GM21723 (cell line): ENCODE measurements around the gene CPT1B.

ENCODE experiments used
- ATAC-seq: cut with Tn5 transposase; IDR thresholded peaks from one replicate; pipeline ENCODE4 v1.9.1; 2021; ENCODE audit warnings: mild to moderate bottlenecking, moderate library complexity; ENCODE audit not compliant: unreplicated experiment

CPT1B gene

GRCh38 chr22:50571264-50572175 lies 6.7 kb downstream of the CPT1B start:
- ATAC-seq = no peak

DNA sequence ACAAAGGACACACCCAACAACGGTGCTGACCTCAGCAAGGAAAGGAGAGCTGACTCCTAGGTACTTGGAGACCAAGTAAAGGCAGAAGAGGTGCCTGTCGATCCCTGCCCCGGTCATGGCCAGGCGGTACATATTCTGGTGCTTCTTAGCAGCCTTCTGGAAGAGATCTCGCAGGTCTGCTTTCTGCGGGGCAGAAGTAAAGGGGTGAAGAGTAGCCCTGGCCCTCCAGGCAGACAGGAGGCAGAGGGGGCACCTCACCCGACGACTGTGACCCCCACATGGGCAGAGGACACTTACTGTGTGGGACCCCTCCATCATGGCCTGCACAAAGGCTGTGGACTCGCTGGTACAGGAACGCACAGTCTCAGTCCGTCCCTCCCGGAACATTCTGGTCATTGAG lies 7.4 kb downstream of the CPT1B start:
- no peak for ATAC-seq

DNA sequence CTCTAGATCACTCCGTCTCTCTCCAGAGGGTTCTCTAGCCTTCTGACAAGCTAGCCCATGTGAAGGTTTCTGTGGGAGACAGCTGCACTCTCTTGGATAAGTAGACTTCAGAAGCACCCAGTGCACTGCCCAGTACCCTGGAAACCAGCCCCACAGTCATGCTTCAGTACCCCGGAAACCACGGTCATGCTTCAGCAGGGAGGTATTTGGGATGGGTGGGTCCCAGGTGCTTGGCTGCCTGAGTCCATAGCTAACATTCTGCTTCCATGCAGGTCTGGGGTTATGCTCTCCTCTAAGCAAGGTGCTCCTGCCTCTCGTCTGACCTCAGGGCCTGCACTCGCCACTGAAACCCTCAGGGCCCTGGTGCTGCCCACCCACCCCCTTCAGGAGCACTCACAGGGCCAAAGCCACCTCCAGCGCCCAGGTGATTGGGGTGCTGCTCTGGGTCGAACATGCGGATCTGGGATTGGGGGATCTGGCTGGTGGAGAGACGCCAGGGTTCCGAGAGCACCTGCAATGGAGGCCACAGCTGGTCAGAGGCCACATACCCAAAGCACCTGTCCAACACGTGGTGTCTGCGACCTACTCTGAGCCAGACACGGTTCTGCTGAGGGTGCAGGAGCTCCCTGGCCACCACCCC lies 8.2 kb downstream of the CPT1B start:
- ATAC-seq = no peak

DNA sequence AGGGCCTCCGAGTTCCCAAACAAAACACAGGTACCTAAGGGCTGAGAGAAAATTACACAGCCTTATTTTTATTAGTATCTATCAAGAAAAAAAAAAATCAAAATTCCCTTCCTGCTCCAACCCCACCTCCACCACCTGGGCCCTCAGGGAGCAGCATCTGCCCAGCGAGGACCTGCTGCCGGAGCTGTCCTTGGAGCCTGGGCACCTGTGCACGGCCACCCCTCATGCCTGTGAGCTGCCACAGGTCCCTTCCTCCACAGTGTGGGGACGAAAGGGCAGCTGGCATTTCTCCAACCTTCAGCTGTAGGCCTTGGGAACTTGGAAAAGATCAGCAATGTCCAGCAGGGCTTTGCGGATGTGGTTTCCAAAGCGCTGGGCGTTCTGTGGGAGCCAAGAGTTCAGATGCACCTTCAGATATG lies 9.2 kb downstream of the CPT1B start:
- no peak for ATAC-seq

DNA sequence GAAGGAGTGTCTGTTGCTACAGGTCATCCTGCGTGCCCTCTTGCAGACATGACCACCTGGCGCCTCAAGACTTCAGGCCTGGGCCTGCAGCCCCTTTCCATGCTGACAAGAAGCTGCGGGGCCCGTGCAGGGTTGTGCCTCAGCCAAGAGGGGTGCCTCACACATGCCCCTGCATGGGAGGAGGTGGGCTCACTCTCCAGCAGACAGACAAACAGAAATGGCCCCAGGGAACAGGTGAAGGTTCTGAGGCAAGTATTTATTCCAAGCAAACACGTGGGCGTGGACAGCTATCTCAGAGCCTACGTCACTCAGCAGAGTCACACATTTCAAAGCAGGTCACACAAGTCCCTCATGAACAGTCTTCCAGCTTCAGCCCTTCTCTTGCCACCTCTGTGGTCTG lies 9.6 kb downstream of the CPT1B start:
- ATAC-seq = no peak

DNA sequence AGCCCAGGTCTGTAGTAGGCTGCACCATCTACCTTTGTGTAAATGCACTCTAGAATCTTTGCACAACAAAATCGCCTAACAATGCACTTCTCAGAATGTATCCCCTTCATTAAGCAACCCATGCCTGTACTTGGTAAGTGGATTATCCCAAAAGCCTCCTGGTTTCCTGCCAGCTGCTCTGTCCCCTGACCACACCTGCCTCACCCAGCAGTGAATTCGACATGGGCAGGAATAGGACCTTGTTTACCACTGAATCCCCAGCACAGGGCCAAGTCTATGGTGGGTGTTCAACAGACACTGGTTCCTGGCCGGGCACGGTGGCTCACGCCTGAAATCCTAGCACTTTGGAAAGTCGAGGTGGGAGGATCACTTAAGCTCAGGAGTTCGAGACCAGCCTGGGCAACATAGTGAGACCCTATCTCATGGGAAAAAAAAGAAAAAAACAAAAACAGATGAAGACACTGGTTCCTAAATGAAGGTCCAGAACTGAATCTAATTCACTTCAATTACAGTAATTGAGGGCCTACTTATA lies 10.4 kb downstream of the CPT1B start:
- no peak for ATAC-seq

GRCh38 chr22:50564289-50564688 lies 13.9 kb downstream of the CPT1B start:
- ATAC-seq = no peak

DNA sequence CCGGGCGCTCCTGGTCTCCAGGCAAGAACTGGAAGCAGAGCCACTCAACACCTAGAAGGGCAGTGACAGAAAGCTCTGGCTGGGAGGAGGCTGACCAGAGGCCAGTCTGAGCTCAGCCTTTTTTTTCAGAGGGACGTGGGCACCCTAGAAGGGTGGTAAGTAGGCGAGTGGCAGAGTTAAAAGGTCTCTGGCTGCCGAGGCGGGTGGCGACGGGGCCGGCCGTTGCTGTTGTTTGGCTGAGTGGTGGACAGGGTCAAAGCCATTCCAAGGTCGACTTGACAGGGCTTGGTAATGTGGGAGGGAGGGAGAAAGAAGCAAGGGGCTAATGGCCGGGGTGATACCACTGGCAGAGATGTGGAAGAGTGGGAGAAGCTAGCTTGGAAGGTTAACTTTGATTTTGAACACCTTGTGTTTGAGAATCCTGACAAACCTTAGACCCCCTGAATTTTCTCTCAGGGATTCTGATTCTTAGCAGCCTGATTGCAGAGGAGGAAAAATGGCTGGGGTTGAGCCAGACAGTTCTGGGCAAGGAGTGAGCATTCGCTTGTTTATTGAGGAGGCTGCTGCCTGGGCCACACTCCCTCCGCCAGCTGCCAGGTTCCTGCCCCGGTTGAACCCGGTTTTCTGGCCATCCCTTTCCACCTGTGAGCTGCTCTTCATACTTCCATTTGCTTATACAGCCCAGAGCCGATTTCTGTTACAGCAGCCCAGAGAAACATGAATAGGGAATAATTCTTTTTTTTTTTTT lies 14.6 kb downstream of the CPT1B start:
- ATAC-seq = peak; percentile 11

GRCh38 chr22:50562523-50563412 lies 15.5 kb downstream of the CPT1B start, which contains the start of gene SYCE3:
SYCE3 (minus strand) TSS chr22:50562919; CDS start chr22:50556405, 6,514 bp downstream.
- ATAC-seq = peak; percentile 89

- ATAC-seq = no peak
These were observed 16.5 kb downstream of the CPT1B start for GRCh38 chr22:50561401-50562358.

GRCh38 chr22:50560034-50560433 lies 18.2 kb downstream of the CPT1B start:
- ATAC-seq = no peak

DNA sequence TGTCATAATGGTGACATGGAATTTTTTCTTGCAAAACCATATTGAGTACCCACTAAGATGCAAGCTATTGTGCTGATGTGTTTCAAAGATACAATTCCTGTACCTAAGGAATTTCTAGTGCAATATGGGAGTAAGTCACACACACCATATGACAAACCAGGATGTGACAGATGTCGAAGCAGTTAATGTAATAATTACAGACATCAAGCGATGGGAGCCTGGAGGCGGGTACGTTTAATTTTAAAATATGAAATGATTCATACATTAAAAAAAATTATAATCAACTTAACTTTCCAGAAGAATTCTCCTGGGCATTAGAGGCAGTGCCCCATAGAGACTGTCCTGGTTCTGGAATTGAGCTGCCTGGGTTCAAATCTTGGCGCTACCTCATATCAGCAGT lies 21.5 kb downstream of the CPT1B start:
- ATAC-seq = no peak

GRCh38 chr22:50553310-50553709 lies 24.9 kb downstream of the CPT1B start:
- ATAC-seq = no peak

DNA sequence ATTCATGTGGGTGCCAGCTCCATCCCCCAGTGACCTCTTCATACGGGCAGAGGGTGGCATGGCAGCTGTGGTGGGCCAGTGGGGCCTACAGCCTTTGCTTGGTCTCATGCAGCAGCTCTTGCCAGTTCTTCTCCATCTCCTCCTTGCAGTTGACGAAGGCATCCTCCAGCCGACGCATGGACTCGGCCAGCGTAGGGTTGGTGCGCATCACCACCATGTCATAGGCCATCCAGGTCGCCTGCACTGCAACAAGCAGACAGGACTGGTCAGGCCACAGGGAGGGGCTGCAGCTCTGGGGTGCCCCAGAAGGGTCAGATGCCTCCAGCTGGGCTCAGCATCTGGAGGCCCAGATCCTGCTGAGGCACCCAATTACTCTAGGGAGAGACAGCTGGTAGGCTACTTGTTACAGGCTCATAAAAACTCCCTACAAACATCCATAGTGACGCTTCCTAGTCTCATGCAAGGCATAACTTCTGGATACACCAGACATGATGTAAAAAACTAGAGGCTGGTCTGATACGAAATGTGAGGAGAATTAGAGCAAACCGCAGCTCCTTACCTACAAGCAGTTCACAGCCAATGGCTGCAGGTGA lies 27.0 kb downstream of the CPT1B start:
- no peak for ATAC-seq

- ATAC-seq = no peak
These were observed 27.8 kb downstream of the CPT1B start for GRCh38 chr22:50550395-50550794.

DNA sequence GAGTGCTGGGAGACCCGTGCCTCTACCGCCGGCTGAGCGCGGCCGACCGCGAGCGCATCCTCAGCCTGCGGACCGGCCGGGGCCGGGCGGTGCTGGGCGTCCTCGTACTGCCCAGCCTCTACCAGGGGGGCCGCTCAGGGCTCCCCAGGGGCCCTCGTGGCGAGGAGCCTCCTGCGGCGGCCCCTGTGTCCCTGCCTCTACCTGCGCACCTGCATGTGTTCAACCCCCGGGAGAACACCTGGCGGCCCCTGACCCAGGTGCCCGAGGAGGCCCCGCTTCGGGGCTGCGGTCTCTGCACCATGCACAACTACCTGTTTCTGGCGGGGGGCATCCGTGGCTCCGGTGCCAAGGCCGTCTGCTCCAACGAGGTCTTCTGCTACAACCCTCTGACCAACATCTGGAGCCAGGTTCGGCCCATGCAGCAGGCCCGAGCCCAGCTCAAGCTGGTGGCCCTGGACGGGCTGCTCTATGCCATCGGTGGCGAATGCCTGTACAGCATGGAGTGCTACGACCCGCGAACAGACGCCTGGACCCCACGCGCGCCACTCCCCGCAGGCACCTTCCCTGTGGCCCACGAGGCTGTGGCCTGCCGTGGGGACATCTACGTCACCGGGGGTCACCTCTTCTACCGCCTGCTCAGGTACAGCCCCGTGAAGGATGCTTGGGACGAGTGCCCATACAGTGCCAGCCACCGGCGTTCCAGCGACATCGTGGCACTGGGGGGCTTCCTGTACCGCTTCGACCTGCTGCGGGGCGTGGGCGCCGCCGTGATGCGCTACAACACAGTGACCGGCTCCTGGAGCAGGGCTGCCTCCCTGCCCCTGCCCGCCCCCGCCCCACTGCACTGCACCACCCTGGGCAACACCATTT lies 29.1 kb downstream of the CPT1B start:
- no peak for ATAC-seq

GRCh38 chr22:50548040-50548920 lies 29.9 kb downstream of the CPT1B start:
- ATAC-seq = no peak
